NAMALWA (cell line): Measurements from ENCODE around the gene CATSPERZ.
A peak's percentile ranks its signal among the peaks of the same experiment; 100 is the strongest.
"Not testable (repeated sequence)": the region's sequence is repeated elsewhere in the genome, so short reads cannot be mapped to it uniquely, and the experiment has no call there.

Source experiments
- DNase-seq: peaks from one replicate; pipeline ENCODE4 v3.0.0-alpha.2; 2015; ENCODE audit warnings: low spot score

Gene CATSPERZ

GRCh38 chr11:64304316-64305072 is 4.3 kb downstream of the CATSPERZ start:
- DNase-seq = peak; percentile 95

GRCh38 chr11:64305075-64305690 is 5.0 kb downstream of the CATSPERZ start, which contains the start of gene ESRRA:
ESRRA (plus strand) TSS chr11:64305524; CDS start chr11:64307180, 1,656 bp downstream.
- peak; percentile 99 for DNase-seq

GRCh38 chr11:64305691-64306562 is 5.8 kb downstream of the CATSPERZ start:
- peak; percentile 81 for DNase-seq

- DNase-seq = no peak
These were observed 6.4 kb downstream of the CATSPERZ start for GRCh38 chr11:64306563-64306875.

GRCh38 chr11:64306876-64307622 is 6.9 kb downstream of the CATSPERZ start:
- DNase-seq = no peak

- DNase-seq = not testable (repeated sequence)
These were observed 7.6 kb downstream of the CATSPERZ start for GRCh38 chr11:64307795-64308194.

GRCh38 chr11:64312947-64313346 is 12.8 kb downstream of the CATSPERZ start:
- no peak for DNase-seq

GRCh38 chr11:64313491-64314145 is 13.5 kb downstream of the CATSPERZ start:
- no peak for DNase-seq

- no peak for DNase-seq
These were observed 14.1 kb downstream of the CATSPERZ start for GRCh38 chr11:64314146-64314804.

GRCh38 chr11:64314805-64315561 is 14.8 kb downstream of the CATSPERZ start:
- no peak for DNase-seq

- not testable (repeated sequence) for DNase-seq
These were observed 15.7 kb downstream of the CATSPERZ start for GRCh38 chr11:64315667-64316526.

GRCh38 chr11:64316672-64317324 is 16.6 kb downstream of the CATSPERZ start:
- DNase-seq = peak; percentile 67

GRCh38 chr11:64317325-64317960 is 17.3 kb downstream of the CATSPERZ start, which contains the start of gene TRMT112:
TRMT112 (minus strand) TSS chr11:64317559; CDS start chr11:64317526, 33 bp downstream.
- DNase-seq = peak; percentile 99

GRCh38 chr11:64317961-64318765 is 18.0 kb downstream of the CATSPERZ start, which contains the start of gene PRDX5:
PRDX5 (plus strand) TSS chr11:64318121; CDS start chr11:64318216, 95 bp downstream.
- peak; percentile 98 for DNase-seq

GRCh38 chr11:64318766-64319761 is 18.9 kb downstream of the CATSPERZ start:
- DNase-seq = no peak

GRCh38 chr11:64320556-64320955 is 20.4 kb downstream of the CATSPERZ start:
- no peak for DNase-seq
